ENCODE data around the gene ELMO2.
A peak's percentile ranks its signal among the peaks of the same experiment; 100 is the strongest.

Gene ELMO2

GRCh38 chr20:46365487-46366220, 40.8 kb downstream of the ELMO2 start:
- no peak for FAIRE-seq

GRCh38 chr20:46364670-46365486, 41.5 kb downstream of the ELMO2 start:
- no peak for FAIRE-seq

GRCh38 chr20:46363874-46364669, 42.3 kb downstream of the ELMO2 start:
- peak; percentile 27 for FAIRE-seq

DNA sequence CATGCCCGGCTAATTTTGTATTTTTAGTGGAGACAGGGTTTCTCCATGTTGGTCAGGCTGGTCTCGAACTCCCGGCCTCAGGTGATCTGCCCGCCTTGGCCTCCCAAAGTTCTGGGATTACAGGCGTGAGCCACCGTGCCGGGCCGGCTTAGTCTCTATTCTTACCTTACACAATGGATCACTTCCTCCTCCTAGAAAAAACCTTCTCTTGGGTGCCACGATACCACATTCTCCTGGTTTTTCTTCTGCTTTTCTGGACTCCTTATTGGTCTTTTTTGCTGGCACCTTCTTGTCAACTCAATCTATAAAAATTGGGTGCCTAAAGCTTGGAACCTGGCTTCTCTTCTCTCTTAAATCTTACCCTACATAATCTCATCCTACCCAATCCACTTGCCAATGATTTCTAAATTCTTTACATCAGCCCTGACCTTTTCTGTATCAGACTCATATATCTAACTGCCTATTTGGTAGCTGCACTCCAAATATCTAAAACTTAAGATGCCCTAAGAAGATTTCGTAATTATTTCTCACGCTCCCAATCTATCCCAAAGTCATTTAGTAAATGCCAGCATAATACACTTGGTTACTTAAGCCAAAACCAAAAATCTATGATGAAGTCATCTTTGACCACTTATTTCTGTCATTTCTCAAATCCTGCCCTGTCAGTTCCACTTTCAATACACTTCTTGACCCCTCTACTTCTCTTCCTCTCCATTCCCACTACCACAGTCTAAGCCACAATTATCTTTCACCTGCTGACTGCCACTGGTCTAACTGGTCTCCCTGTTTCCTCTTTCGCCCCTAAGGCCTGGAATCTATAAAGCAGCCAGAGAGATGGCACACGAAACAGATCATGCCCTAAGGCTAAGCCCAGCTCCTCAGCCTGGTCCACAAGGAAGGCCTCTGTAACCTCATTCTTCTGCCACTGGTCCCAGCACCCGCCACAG, 43.2 kb downstream of the ELMO2 start:
- no peak for FAIRE-seq

GRCh38 chr20:46361811-46362210, 44.6 kb downstream of the ELMO2 start:
- no peak for FAIRE-seq

DNA sequence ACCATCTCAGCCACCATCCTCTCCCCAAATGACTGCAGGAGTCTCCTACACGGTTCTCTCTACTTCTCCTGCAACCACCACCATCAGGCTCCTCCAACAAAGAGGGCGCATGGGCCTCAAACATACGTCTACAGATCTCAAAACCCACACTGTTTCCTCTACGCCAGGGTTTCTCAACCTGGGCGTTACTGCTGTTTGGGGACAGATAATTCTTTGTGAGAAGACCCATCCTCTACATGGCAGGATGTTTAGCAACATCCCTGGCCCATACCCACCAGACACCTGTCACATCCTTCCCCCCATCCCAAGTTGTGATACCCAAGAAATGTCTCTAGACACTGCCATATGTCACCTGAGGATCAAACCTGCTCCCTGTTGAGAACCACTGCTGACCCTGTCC, 45.0 kb downstream of the ELMO2 start:
- no peak for FAIRE-seq

DNA sequence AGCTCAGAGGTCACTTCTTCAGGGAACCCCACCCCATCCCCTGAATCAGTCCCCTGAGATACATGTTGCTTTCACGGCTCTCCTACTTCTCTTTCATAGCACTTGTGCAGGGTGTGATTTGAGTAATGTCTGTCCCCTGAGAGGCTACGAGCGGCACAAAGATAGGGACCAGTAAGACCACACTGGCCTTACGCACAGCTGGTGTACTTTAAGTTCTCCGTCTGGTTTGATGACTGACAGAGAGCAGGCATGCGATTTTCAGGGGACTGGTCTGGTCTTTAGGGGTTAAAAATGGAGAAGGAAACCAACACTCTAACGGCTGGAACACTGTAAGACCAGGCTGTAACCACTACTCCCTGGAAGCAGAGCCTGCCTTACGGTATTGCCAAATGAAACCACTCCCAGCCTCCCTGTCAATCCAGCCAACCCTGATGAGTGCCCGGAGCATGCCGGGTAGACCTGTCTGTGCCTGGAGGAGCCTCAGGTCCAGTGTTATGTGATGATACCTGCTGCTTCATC, 47.1 kb downstream of the ELMO2 start:
- FAIRE-seq, result no peak

DNA sequence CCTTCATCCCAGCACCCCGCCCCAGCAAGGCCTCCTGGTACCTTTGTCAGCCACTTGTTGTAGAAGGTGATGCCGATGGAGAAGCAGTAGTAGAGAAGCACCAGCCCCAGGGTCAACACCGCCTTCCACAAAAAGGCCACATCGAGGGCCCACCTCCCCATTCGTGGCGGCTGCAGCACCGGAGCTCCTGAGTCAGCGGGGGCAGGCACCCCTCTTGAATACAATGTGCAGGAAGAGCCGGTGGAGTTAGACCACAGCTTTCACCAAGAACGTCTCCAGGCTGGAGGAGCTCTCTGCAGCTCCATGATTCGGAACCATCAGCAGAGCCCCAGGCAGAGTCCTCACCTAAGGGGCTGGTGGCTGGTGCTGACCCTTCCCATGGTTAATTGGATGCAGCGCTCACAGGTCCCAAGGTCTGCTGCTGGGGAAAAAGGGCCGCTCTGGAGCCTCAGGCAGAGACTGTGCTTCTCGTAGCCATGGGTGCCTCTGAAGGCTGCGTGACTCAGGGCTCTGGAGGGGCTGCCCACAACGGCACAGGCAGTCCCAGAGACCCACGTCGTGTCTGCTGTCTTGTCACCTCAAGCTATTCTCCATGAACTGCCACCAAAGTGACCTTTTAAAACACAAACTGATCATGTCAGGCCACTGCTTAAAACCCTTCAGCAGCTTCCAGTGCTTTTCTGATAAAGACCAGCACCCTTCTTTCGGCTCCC, 47.9 kb downstream of the ELMO2 start:
- no peak for FAIRE-seq

DNA sequence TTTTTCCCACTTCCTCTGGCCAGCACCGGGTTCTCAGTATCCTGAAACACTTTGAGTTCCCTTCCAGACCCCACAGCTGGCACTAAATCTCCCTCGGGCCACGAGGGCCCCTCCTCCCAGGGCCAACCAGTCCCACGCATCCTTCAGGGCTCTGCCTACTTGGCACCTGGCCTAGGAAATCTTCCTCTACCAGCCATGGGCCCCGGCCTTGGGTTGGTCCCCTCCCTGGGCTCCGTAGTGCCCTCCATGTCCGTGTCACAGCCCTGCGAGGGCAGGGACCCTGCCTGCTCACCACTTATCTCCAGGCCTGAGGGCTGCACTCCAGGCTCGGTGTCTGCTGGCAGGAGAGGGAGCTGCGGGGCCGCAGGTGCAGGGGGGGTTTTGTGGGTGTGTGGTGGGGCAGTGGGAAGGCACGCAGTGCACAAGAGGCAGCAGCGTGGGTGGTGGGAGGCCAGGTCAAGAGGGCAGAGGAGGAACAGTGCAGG, 49.3 kb downstream of the ELMO2 start:
- FAIRE-seq, result no peak

GRCh38 chr20:46356195-46357029, 50.0 kb downstream of the ELMO2 start:
- FAIRE-seq, result no peak

DNA sequence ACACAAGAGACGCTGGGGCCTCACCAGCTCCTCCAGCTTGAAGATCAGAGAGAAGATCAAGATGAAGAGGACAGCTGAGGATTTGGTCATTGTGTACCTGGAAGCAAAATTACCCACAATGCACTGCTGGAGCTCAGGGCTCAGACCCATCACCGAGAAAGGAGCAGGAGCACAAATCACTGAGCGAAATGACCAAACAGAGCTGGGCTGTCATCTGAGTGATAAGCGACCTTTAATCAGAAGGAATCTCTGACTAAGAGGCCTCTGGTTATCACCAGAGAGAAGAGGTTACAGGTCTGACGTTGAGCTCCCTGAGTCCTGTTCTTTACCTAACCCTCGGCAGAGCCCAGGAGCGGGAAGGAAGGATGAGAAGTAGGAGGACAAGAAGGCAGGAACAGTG, 50.6 kb downstream of the ELMO2 start:
- no peak for FAIRE-seq

- no peak for FAIRE-seq
Observed at GRCh38 chr20:46354920-46355654, 51.3 kb downstream of the ELMO2 start.

DNA sequence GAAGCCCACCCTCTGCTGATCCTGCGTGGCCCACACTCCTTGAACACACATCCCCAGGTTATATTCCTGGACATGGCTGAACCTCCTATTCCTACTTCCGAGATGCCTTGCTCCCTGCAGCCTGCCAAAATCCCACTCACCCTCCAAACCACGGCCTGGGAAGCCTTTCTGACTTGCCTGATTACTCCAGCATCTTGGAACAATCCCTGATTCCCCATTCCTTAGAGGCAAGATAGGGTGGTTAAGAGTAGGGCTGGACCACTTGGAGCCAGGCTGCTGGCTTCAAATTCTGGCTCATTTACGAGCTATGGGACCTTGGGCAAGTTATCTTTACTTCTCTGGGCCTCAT, 52.2 kb downstream of the ELMO2 start:
- FAIRE-seq, result no peak

GRCh38 chr20:46353500-46354206, 52.8 kb downstream of the ELMO2 start:
- FAIRE-seq, result no peak

DNA sequence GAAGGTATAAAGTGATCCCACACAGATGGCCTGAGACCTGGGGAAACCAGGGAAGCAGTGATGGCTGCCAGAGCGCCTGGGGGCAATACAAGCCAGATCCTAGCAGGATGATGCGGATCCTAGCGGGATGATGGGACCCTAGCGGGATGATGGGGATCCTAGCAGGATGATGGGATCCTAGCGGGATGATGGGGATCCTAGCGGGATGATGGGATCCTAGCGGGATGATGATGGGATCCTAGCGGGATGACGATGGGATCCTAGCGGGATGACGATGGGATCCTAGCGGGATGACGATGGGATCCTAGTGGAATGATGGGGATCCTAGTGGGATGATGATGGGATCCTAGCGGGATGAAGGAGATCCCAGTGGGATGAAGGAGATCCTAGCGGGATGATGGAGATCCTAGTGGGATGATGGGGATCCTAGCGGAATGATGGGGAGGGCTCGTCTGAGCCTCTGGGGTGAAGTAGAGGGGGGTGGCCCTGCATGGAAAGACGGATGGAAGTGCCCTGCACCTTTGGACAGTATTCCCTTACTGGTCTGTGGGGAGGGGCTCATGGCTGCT, 54.0 kb downstream of the ELMO2 start:
- no peak for FAIRE-seq

GRCh38 chr20:46351357-46352058, 54.9 kb downstream of the ELMO2 start:
- FAIRE-seq, result no peak

GRCh38 chr20:46350986-46351267, 55.5 kb downstream of the ELMO2 start:
- no peak for FAIRE-seq
